GM21737 (cell line): ENCODE measurements around the gene PHF20.
"Not testable (repeated sequence)": the region's sequence is repeated elsewhere in the genome, so short reads cannot be mapped to it uniquely, and the experiment has no call there.

Source experiments
- ATAC-seq: cut with Tn5 transposase; IDR thresholded peaks from one replicate; pipeline ENCODE4 v1.9.1; 2021; ENCODE audit warnings: mild to moderate bottlenecking, moderate library complexity; ENCODE audit not compliant: unreplicated experiment

The PHF20 gene

GRCh38 chr20:35909176-35909575, 137.4 kb downstream of the PHF20 start:
- no peak for ATAC-seq

- ATAC-seq, result no peak
Observed at GRCh38 chr20:35909796-35910195, 138.0 kb downstream of the PHF20 start.

- no peak for ATAC-seq
Observed at GRCh38 chr20:35910254-35910653, 138.4 kb downstream of the PHF20 start.

DNA sequence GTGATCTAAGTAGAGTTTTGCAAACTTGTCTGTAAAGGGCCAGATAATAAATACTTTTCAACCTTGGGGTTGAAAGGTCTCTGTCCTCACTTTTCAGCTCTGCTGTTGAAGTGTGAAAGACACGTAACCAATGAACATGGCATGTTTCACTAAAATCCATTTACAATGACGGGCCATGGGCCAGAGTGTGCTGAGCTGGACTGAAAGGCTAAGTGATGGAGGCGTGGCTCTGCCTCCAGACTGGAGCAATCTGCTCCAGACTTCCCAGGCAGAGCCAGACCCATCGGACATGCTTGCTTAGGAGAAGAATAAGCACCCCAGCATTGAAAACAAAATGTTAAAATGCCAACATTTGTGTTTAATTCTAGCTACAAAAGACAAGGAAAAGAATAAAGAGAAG, 141.1 kb downstream of the PHF20 start:
- no peak for ATAC-seq

DNA sequence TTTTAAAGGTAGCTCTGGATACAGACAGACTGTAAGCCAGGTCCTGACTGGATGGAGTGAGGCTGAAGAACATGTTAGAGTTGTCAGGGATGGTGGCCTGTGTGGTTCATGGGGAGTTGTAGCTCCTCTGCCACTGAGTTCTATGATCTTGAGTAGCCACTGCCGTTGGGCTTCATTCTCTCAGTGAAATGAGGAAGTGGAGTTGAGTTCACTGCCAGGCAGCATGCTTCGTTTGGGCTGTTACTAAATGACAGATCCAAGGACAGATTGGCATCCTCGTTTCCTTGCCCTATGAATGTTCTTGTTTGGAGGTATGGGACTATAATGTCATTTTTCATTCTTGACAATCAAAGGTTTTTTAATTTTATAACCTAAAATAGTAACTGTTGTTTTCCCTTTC, 145.3 kb downstream of the PHF20 start:
- ATAC-seq, result no peak

DNA sequence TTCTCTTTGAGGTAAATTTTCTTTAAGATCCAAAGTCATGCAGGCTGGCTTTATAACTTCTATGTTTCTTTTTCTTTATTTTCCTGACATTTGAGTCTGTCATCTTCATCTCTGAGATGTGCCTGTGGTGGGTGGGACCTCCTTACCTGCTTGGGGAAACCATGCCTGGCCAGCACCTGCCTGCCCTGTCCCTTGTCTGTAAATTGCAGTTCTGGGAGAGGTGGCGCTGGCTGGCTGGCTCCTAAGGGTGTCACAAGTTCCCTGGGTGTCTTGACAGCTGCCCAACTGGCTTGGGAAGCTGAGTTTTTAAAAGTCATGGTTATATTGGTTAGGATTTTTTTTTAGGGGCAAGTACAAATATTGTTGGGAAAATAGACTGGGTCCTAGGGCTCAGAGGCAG, 146.2 kb downstream of the PHF20 start:
- no peak for ATAC-seq

- no peak for ATAC-seq
Observed at GRCh38 chr20:35920523-35920922, 148.7 kb downstream of the PHF20 start.

DNA sequence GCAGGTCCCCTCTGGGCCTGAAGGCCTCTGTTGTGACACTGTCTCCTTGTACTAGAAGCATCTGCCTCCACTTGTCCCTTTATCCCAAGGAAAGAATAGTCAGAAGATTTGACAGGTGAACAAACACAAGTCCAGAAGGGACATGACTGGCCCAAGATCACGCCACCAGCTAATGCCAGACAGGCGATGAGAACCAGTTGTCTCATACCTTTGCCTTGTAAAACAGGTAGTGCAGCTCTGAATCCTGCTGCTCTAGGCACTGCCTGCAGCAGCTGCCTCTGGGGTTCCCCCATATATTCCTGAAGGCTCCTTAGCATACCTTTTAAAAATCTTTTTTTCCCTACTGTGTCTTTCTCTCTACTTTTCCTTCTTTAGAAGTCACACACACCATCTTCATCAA, 157.5 kb downstream of the PHF20 start:
- no peak for ATAC-seq

GRCh38 chr20:35934050-35934449, 162.2 kb downstream of the PHF20 start:
- no peak for ATAC-seq

GRCh38 chr20:35939264-35939663, 167.4 kb downstream of the PHF20 start:
- ATAC-seq, result no peak

- ATAC-seq, result no peak
Observed at GRCh38 chr20:35941620-35942019, 169.8 kb downstream of the PHF20 start.

DNA sequence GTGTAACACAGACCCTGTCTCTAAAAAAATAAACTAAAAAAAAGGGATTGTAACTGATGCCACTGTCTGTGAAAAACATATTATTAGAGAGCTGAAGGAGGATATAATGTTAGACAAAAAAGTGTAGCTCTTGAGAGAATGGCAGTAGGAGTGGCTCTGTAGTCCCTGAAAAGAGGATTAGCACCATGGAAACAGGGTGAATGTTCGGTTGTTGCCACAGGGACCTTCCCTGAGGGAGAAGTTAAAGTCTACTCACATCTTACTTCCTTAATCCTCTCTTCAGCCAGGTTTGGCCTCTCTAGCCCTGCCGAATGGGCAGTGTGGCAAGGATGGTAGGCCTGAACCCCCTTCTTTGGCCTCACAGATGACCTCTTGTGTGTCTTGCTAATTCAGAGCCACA, 170.4 kb downstream of the PHF20 start:
- no peak for ATAC-seq

DNA sequence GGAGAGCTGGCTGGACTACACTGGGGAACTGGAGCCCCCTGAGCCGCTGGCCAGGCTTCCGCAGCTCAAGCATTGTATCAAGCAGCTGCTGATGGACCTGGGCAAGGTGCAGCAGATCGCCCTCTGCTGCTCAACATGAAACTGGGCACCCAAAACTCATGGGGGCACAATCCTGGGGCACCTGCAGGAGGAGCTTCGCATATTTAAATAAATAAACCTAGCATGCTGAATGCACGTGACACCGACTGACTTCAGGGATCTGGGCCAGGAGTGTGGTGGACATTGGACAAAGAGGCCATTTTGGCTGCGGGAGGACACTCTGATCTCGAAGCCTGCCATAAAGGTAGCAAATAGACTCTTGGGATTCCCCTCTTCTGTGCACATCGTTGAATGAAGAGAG, 175.7 kb downstream of the PHF20 start:
- ATAC-seq, result no peak

GRCh38 chr20:35947907-35948306, 176.1 kb downstream of the PHF20 start:
- no peak for ATAC-seq

GRCh38 chr20:35950093-35950492, 178.3 kb downstream of the PHF20 start:
- no peak for ATAC-seq

DNA sequence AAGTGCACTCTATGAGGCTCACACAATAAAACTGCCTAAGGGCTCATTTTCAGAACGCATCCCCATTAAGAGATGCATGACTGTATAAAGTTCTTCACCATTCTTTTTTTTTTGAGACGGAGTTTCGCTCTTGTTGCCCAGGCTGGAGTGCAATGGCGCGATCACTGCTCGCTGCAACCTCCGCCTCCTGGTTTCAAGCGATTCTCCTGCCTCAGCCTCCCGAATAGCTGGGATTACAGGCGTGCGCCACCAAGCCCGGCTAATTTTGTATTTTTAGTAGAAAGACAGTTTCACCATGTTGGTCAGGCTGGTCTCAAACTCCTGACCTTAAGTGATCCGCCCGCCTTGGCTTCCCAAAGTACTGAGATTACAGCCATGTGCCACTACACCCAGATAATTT, 180.3 kb downstream of the PHF20 start:
- ATAC-seq, result not testable (repeated sequence)

DNA sequence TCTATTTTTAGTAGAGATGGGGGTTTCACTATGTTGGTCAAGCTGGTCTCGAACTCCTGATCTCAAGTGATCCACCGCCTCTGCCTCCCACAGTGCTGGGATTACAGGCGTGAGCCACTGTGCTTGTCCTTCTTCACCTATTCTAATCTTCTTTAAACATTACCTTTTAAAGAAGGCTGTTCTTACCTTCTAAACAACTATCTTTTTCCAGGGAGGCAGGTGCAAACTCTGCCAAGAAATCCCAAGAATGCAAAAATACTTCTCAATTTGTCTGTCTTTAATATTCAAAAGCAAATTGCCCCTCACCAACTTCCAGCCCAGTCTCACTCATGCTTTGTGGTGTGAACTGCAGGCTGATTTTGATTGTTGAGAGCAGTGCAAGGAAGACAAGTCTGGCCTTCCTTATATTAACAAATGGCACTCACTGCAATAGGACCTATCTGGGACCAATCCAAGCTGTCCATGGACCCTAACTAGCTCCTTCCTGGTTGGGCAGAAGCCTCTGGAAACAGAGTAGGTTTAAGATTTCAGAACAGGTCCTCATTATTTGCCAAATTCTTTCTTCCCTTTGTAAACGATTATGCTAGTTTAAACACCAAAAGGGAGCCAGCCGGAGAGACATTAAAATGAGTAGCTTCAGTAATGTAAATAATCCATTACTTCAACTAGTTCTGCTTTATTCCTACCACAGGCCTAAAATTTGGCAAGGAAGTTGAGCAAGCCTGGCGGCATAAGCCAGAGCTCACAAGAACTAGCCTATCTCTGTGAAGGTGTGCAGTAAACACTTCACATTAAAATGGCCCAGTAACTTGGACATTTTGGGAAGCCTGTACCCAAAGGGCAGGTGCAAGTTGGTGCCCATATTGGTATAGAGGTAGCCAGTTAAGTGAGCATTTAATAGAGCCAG, 180.9 kb downstream of the PHF20 start:
- ATAC-seq, result no peak

GRCh38 chr20:35953387-35954199, 181.8 kb downstream of the PHF20 start:
- peak; percentile 22 for ATAC-seq

GRCh38 chr20:35954200-35954906, 182.5 kb downstream of the PHF20 start, which contains the start of gene SCAND1:
SCAND1 (minus strand) TSS chr20:35954502; CDS start chr20:35954284, 218 bp downstream.
- peak; percentile 84 for ATAC-seq

GRCh38 chr20:35954907-35955251, 183.1 kb downstream of the PHF20 start:
- no peak for ATAC-seq

DNA sequence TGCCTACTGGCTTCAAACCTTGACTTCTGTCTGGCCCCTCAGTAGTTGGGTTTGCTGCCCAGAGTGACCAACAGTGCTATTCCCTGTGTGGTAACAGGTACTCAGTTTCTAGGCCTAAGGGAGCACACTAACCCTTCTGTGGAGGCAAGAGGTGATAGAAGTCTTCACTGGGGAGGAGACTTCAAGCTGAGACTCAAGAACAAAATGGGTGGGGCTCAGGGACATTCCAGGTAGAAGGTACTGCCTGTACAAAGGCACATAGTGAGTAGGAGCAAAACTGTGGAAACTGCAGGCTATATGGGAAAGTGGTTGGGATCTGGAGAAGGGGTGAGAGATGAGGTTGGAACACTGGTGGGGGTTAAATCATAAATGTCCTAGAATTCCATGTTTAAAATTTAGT, 184.8 kb downstream of the PHF20 start:
- no peak for ATAC-seq
